Type B pancreatic cell (in vitro differentiated cells): ENCODE measurements around the gene RNPC3. TPM values are rescaled to one million over a fixed set of nuclear protein-coding genes. Genes with fewer than 3 reads are reported as not detected.

Experiments used
- DNase-seq: peaks from one replicate; pipeline ENCODE4 v3.0.0; 2021; ENCODE audit warnings: mixed read lengths; ENCODE audit not compliant: unreplicated experiment; ENCODE audit errors: extremely low spot score
- H3K27ac Mint-ChIP-seq: 2 replicates; pipeline ENCODE4 v1.8.0; 2021; ENCODE audit warnings: mild to moderate bottlenecking, mixed read lengths
- H3K27me3 Mint-ChIP-seq: 2 replicates; pipeline ENCODE4 v1.8.0; 2021; ENCODE audit warnings: mixed read lengths
- H3K36me3 Mint-ChIP-seq: 2 replicates; pipeline ENCODE4 v1.8.0; 2021; ENCODE audit warnings: mixed read lengths
- H3K4me1 Mint-ChIP-seq: one replicate; pipeline ENCODE4 v1.8.0; 2021; ENCODE audit warnings: mixed read lengths; ENCODE audit not compliant: unreplicated experiment
- H3K4me3 Mint-ChIP-seq: 2 replicates; pipeline ENCODE4 v1.8.0; 2021; ENCODE audit warnings: mild to moderate bottlenecking, mixed read lengths
- H3K9me3 Mint-ChIP-seq: 2 replicates; pipeline ENCODE4 v1.8.0; 2021; ENCODE audit warnings: mixed read lengths
- total RNA-seq: library from RNA; stranded (reverse); gene quantifications from 2 replicates; pipeline ENCODE4 v1.2.1, GENCODE V29; 2021; ENCODE audit warnings: low replicate concordance
- TF ChIP-seq, protein P1 (sequence below): fragments of 200-600 bp; sonication (generic); conservative IDR thresholded peaks from 2 replicates; pipeline ENCODE4 v1.5.0; 2021; ENCODE audit warnings: antibody characterized with exemption, mild to moderate bottlenecking

The RNPC3 gene
- total RNA-seq, 1 donor from 2014 or later = 20.5 TPM

DNA sequence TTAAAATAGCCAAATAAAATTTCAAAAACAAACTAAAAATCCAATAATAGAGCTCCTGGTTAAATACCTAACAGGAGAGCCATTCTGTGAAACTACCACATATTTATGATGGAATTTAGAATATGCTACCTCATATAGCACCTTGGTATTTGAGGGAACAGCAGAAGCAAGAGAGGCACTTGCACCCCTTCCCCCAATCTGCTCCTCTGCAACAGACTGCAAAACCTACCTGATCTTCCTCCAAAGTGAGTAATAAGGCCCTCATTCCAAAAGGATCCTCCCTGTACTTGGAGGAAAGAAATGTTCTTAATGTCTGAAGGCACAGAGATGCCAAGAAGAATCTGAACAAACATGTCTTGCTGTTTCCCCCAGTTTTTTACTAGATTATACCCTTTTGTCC is 28.1 kb upstream of the RNPC3 start:
- Mint-ChIP-seq H3K9me3 (no peaks in the 10 kb centered on the region), H3K27ac (no peak overlapping the region), H3K27me3 (no peaks in the 10 kb centered on the region), H3K36me3 (no peaks in the 10 kb centered on the region), H3K4me3 (no peak overlapping the region), H3K4me1 (no peaks in the 10 kb centered on the region)
- DNase-seq = no peak
- TF ChIP-seq, protein P1, sequence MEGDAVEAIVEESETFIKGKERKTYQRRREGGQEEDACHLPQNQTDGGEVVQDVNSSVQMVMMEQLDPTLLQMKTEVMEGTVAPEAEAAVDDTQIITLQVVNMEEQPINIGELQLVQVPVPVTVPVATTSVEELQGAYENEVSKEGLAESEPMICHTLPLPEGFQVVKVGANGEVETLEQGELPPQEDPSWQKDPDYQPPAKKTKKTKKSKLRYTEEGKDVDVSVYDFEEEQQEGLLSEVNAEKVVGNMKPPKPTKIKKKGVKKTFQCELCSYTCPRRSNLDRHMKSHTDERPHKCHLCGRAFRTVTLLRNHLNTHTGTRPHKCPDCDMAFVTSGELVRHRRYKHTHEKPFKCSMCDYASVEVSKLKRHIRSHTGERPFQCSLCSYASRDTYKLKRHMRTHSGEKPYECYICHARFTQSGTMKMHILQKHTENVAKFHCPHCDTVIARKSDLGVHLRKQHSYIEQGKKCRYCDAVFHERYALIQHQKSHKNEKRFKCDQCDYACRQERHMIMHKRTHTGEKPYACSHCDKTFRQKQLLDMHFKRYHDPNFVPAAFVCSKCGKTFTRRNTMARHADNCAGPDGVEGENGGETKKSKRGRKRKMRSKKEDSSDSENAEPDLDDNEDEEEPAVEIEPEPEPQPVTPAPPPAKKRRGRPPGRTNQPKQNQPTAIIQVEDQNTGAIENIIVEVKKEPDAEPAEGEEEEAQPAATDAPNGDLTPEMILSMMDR = no peak

DNA sequence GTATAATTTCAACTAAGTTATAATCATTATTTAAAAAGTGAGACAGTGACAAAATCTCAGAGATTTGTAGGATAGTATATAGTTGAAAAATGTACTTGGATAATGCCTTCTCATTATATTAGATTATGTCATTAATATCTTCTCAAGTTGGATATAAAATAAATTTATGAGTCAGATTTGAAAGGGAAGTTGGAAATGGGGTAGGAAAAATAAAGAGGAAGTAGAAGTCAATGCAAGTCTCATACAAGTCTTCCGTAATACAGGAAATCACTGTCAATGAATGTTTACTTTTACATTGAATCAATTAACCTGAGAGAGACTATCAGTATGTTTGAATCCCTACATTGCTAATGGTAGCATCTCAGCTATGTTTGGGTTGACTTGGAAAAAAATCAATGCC is 16.2 kb upstream of the RNPC3 start:
- Mint-ChIP-seq H3K27ac (no peak overlapping the region), H3K27me3 (no peaks in the 10 kb centered on the region), H3K36me3 (no peaks in the 10 kb centered on the region), H3K9me3 (no peaks in the 10 kb centered on the region), H3K4me1 (no peaks in the 10 kb centered on the region), H3K4me3 (no peak overlapping the region)
- TF ChIP-seq, protein P1 = no peak
- no peak for DNase-seq

DNA sequence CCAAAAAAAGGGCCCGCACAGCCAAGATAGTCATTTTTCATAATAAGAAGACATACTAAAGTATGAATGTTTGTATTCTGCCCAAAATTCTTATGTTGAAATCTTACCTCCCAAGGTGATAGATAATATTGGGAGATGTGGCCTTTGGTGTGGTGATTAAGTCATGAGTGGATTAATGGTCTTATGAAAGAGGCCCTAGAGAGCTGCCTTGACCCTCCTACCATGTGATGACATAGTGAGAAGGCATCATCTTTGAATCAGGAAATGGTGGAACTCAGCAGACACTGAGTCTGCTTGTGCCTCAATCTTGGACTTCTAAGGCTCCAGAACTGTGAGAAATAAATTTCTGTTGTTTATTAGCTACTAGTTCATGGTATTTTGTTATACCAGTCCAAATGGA is 11.8 kb upstream of the RNPC3 start:
- Mint-ChIP-seq H3K27ac (no peak overlapping the region), H3K9me3 (no peaks in the 10 kb centered on the region), H3K4me1 (no peaks in the 10 kb centered on the region), H3K27me3 (no peaks in the 10 kb centered on the region), H3K4me3 (no peak overlapping the region), H3K36me3 (no peaks in the 10 kb centered on the region)
- no peak for DNase-seq
- TF ChIP-seq, protein P1 = no peak

DNA sequence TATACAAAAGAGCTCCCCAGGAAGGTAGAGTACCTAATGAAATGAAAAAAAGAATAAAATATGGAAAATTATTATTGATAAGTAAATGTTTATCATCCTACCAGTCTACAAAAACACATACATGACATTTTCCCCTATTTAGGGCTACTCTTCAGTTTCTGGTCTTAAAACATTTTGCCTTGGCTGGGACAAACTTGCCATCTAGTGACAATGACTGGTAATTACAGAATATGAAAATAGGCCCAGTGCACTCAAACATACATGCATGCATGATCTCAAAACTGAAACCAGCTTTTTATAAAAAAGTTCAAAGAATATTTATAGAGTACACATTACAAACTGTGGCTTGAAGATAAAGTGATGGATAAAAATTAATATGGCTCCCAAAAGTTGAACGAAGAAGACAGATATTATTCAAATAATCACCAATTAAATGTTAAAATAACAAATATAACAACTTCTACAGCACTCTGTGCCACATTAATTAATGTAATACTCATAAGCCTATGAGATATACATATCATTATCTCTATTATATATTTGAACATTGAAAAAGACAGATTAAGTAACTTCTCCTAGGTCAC is 10.5 kb upstream of the RNPC3 start:
- TF ChIP-seq, protein P1 = peak; percentile 86
- H3K27ac Mint-ChIP-seq = no peak overlapping the region
- no peak for DNase-seq
- H3K27me3 Mint-ChIP-seq = no peaks in the 10 kb centered on the region
- H3K4me1 Mint-ChIP-seq = no peaks in the 10 kb centered on the region
- H3K36me3 Mint-ChIP-seq = no peaks in the 10 kb centered on the region
- H3K4me3 Mint-ChIP-seq = no peak overlapping the region
- H3K9me3 Mint-ChIP-seq = no peaks in the 10 kb centered on the region

DNA sequence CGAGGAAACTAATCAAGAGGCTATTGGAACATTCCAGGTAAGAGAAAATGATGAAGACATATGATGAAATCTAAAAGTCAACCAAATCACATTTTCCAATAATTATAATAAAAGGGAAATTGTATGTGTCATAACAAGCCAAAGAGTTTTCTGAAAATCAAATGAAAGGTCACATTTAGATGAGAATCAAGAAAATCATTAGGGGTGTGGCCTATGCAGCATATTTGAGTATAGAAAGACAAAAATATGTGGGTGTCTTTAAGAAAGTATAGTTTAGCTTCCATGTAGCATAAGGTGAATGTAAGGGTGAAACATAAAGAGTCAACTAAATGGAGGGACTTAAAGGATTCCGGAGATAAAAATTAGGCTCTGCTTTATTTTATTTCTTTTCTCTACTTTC is 9.2 kb upstream of the RNPC3 start:
- H3K4me1 Mint-ChIP-seq = no peaks in the 10 kb centered on the region
- H3K4me3 Mint-ChIP-seq = no peak overlapping the region
- no peak for DNase-seq
- no peaks in the 10 kb centered on the region for H3K27me3 Mint-ChIP-seq
- no peak overlapping the region for H3K27ac Mint-ChIP-seq
- no peaks in the 10 kb centered on the region for H3K9me3 Mint-ChIP-seq
- H3K36me3 Mint-ChIP-seq = no peaks in the 10 kb centered on the region
- TF ChIP-seq, protein P1 = no peak

DNA sequence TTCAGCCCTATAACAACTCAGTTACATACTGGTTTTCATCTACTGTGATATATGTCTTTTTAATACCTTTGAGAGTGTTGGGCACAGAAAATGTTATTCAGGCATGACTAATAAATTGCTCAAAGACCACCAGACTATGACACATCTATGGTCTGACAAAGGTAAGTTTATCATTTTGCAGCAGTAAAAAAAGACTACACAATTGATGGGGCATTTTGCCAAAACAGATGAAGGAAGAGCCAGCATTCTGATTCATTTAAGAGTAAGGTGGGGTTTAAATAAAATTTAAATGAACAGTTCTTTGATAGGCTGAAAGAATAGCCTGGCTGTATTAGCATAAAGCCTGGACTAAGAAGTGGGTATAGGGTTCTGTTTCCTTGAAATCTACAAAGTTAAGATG is 8.8 kb upstream of the RNPC3 start:
- Mint-ChIP-seq H3K27ac (no peak overlapping the region), H3K4me1 (no peaks in the 10 kb centered on the region), H3K27me3 (no peaks in the 10 kb centered on the region), H3K4me3 (no peak overlapping the region), H3K9me3 (no peaks in the 10 kb centered on the region), H3K36me3 (no peaks in the 10 kb centered on the region)
- TF ChIP-seq, protein P1 = no peak
- DNase-seq = no peak
